Measurements from ENCODE around the gene RBFOX2.
"Not testable (repeated sequence)": the region's sequence is repeated elsewhere in the genome, so short reads cannot be mapped to it uniquely, and the experiment has no call there.

GRCh38 chr22:35993727-35994126 is 34.9 kb downstream of the RBFOX2 start:
- not testable (repeated sequence) for TF ChIP-seq CTCF (IDR thresholded peaks at IDR 0.05); ZFX (IDR thresholded peaks at IDR 0.05; ENCODE audit: borderline replicate concordance)
